ENCODE results near the gene PARD3B.

DNA sequence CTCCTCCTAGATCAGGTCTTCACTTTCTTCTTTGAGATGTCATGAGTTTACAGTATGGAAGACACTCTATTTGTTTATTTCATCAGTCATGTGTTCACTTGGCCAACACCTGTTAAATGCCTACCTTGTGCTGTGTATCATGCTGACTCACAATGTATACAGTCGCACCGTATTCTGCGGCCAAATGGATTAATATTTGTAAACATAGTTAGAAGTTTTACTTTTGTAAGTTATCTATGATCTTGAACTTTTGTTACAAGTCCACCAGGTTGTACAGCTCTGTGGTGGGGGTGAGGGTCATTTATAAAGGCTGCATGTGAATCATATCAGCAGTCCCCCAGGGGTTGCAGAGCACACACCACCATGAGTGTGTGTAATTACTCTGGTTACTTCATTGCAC, 728.4 kb downstream of the PARD3B start:
- TF ChIP-seq, protein P1, sequence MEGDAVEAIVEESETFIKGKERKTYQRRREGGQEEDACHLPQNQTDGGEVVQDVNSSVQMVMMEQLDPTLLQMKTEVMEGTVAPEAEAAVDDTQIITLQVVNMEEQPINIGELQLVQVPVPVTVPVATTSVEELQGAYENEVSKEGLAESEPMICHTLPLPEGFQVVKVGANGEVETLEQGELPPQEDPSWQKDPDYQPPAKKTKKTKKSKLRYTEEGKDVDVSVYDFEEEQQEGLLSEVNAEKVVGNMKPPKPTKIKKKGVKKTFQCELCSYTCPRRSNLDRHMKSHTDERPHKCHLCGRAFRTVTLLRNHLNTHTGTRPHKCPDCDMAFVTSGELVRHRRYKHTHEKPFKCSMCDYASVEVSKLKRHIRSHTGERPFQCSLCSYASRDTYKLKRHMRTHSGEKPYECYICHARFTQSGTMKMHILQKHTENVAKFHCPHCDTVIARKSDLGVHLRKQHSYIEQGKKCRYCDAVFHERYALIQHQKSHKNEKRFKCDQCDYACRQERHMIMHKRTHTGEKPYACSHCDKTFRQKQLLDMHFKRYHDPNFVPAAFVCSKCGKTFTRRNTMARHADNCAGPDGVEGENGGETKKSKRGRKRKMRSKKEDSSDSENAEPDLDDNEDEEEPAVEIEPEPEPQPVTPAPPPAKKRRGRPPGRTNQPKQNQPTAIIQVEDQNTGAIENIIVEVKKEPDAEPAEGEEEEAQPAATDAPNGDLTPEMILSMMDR (IDR thresholded peaks at IDR 0.05; ENCODE audit: borderline replicate concordance, extremely low read depth, low read length, poor library complexity, severe bottlenecking): no peak
- TF ChIP-seq EZH2 (IDR thresholded peaks at IDR 0.05; ENCODE audit: borderline replicate concordance, low read depth, low read length, severe bottlenecking): no peak

Measured in DND-41 (cell line).